Panc1 (cell line): Measurements from ENCODE around the gene OLFML2A. TPM values are rescaled to one million over a fixed set of nuclear protein-coding genes. Genes with fewer than 3 reads are reported as not detected.

ENCODE experiments used
- ATAC-seq: fragments of 200-7000 bp; cut with Tn5 transposase; 2 replicates; pipeline ENCODE4 v1.9.1; 2020; ENCODE audit warnings: mild to moderate bottlenecking, moderate library complexity
- BruUV-seq: library from RNA; stranded (reverse); fragments of 400-500 nt; replicated peaks from 2 replicates; lab custom pipeline; 2021; lab: Mats Ljungman, UMichigan
- CTCF ChIA-PET: fragments of 300-600 bp; sonication (Branson Sonifier 250); formaldehyde crosslinking; loops from one replicate; lab custom pipeline; 2022; ENCODE audit warnings: antibody characterized with exemption; lab: Charles Lee
- POLR2A ChIA-PET: fragments of 300-600 bp; sonication (Branson Sonifier 250); formaldehyde crosslinking; loops from one replicate; lab custom pipeline; 2022; ENCODE audit warnings: antibody characterized with exemption; lab: Charles Lee
- DNase-seq: peaks from one replicate; pipeline ENCODE4 v3.0.0-alpha.2; 2010; ENCODE audit warnings: low read depth, low spot score
- H3K27ac ChIP-seq: 2 replicates; pipeline ENCODE4 v1.5.1; 2011; ENCODE audit warnings: mild to moderate bottlenecking, low read length, inconsistent platforms
- H3K27me3 ChIP-seq: fragments of 200-500 bp; sonication (Bioruptor generic); 2 replicates; pipeline ENCODE4 v1.6.0; 2014; ENCODE audit warnings: low read length, inconsistent platforms; ENCODE audit not compliant: control insufficient read depth, insufficient read depth
- H3K36me3 ChIP-seq: fragments of 200-500 bp; sonication (Bioruptor generic); 2 replicates; pipeline ENCODE4 v1.5.1; 2014; ENCODE audit warnings: inconsistent platforms, mild to moderate bottlenecking, low read length, moderate library complexity; ENCODE audit not compliant: control insufficient read depth, insufficient read depth
- H3K4me1 ChIP-seq: 2 replicates; pipeline ENCODE4 v1.5.1; 2011; ENCODE audit warnings: inconsistent platforms, mild to moderate bottlenecking, low read length, moderate library complexity; ENCODE audit not compliant: control insufficient read depth, insufficient read depth
- H3K4me3 ChIP-seq, 2 experiments: 2 replicates each; pipeline ENCODE4 v1.5.1; 2011 to 2012; ENCODE audit warnings: low read depth in 2 of 2, low read length in 2 of 2, mild to moderate bottlenecking in 2 of 2, inconsistent platforms in 1 of 2, moderate library complexity in 1 of 2
- H3K9me3 ChIP-seq: fragments of 200-500 bp; sonication (Bioruptor generic); 2 replicates; pipeline ENCODE4 v1.5.1; 2014; ENCODE audit warnings: low read depth, mild to moderate bottlenecking, inconsistent platforms, low read length, moderate library complexity; ENCODE audit not compliant: control insufficient read depth, insufficient read depth
- CTCF ChIP-seq: fragments of 450-650 bp; IDR thresholded peaks from 2 replicates; pipeline ENCODE4 v1.5.1; 2017; ENCODE audit warnings: mild to moderate bottlenecking
- POLR2AphosphoS5 ChIP-seq: IDR thresholded peaks from 2 replicates; pipeline ENCODE4 v1.6.1; 2012; ENCODE audit warnings: mild to moderate bottlenecking, low read depth, low read length, moderate library complexity
- REST ChIP-seq, 2 experiments: IDR thresholded peaks; 2 replicates each; pipeline ENCODE4 v1.6.1; 2011 to 2012; ENCODE audit warnings: low read depth in 2 of 2, control low read depth in 1 of 2, low read length in 1 of 2, mild to moderate bottlenecking in 1 of 2, moderate library complexity in 1 of 2; ENCODE audit not compliant: insufficient read depth in 1 of 2
- SIN3A ChIP-seq: IDR thresholded peaks from 2 replicates; pipeline ENCODE4 v1.6.1; 2012; ENCODE audit warnings: low read depth, mild to moderate bottlenecking, low read length, moderate library complexity, borderline replicate concordance; ENCODE audit not compliant: insufficient read depth
- TCF7L2 ChIP-seq: IDR thresholded peaks from 2 replicates; pipeline ENCODE4 v1.6.1; 2011; ENCODE audit warnings: mild to moderate bottlenecking, low read depth, low read length, inconsistent platforms
- in situ Hi-C: cut with HindIII; loops from 2 replicates; pipeline ENCODE4 v1.10.0; 2016; ENCODE audit warnings: low sequenced_read_pairs, low pct_unique_long_range_greater_than_20kb
- intact Hi-C: fragments of 100-400 bp; cut with micrococcal nuclease; formaldehyde crosslinking; loops from one replicate; pipeline ENCODE4 v1.10.0; 2022; ENCODE audit not compliant: unreplicated experiment
- total RNA-seq: library from RNA; stranded (reverse); gene quantifications from one replicate; pipeline ENCODE4 v1.2.1, GENCODE V29; 2021; ENCODE audit not compliant: unreplicated experiment

Gene OLFML2A
- total RNA-seq, 1 experiment from 2014 or later, result 44.5 TPM

GRCh38 chr9:124802426-124802825 lies 25.5 kb downstream of the OLFML2A start:
- H3K4me3 ChIP-seq, result no peak overlapping the region
- ATAC-seq (no peak), DNase-seq (no peak)
- no peak for TF ChIP-seq POLR2AphosphoS5
- no peak for TF ChIP-seq REST (IDR thresholded peaks at IDR 0.05; ENCODE audit: insufficient read depth in 1 of 2, low read depth in 2 of 2, low read length in 1 of 2)
- TF ChIP-seq CTCF, result no peak
- no peak for TF ChIP-seq SIN3A
- no peak for TF ChIP-seq TCF7L2
- ChIA-PET POLR2A (no interaction called here), CTCF (no interaction called here)
- no peaks in the 10 kb centered on the region; the same call in 1 of the 2 replicates for H3K36me3 ChIP-seq
- no peaks in the 10 kb centered on the region for H3K9me3 ChIP-seq
- in situ Hi-C loops (no loop called here), intact Hi-C loops (no loop called here)
- BruUV-seq, result no TSS peak
- H3K27me3 ChIP-seq, result no peaks in the 10 kb centered on the region
- H3K27ac ChIP-seq, result no peak overlapping the region
- H3K4me1 ChIP-seq, result no peaks in the 10 kb centered on the region

- in situ Hi-C loops, result no loop called here
- ChIA-PET CTCF (no interaction called here), POLR2A (no interaction called here)
- no peaks in the 10 kb centered on the region for H3K27me3 ChIP-seq
- H3K4me3 ChIP-seq, result no peak overlapping the region
- H3K27ac ChIP-seq, result no peak overlapping the region
- BruUV-seq, result no TSS peak
- no peaks in the 10 kb centered on the region for H3K4me1 ChIP-seq
- no peaks in the 10 kb centered on the region; the same call in 1 of the 2 replicates for H3K36me3 ChIP-seq
- TF ChIP-seq SIN3A (no peak), TCF7L2 (no peak), POLR2AphosphoS5 (no peak), REST (IDR thresholded peaks at IDR 0.05; ENCODE audit: insufficient read depth in 1 of 2, low read depth in 2 of 2, low read length in 1 of 2) (no peak), CTCF (no peak)
- no peaks in the 10 kb centered on the region for H3K9me3 ChIP-seq
- DNase-seq (no peak), ATAC-seq (no peak)
- intact Hi-C loops, result no loop called here
Measured at GRCh38 chr9:124803911-124804310, 27.0 kb downstream of the OLFML2A start.
